Loucy (cell line): ENCODE results near the gene KLHL40.

Experiments
- CTCF ChIP-seq: fragments of 200-600 bp; sonication (generic); conservative IDR thresholded peaks from 2 replicates; pipeline ENCODE4 v1.5.1; 2014; ENCODE audit warnings: mild to moderate bottlenecking, antibody characterized with exemption, low read length
- EZH2phosphoT487 ChIP-seq: fragments of 200-600 bp; IDR thresholded peaks from 2 replicates; pipeline ENCODE4 v1.6.1; 2018; ENCODE audit warnings: antibody characterized with exemption, mild to moderate bottlenecking, moderate library complexity, borderline replicate concordance

GRCh38 chr3:42709621-42710020 lies 24.3 kb downstream of the KLHL40 start:
- TF ChIP-seq CTCF, result no peak
- TF ChIP-seq EZH2phosphoT487, result no peak
